Neuronal stem cell (in vitro differentiated cells): ENCODE measurements around the gene LMF1.

Experiments used
- DNase-seq: peaks from one replicate; pipeline ENCODE4 v3.0.0-alpha.2; 2013; ENCODE audit warnings: low spot score
- H2AFZ ChIP-seq: one replicate; pipeline ENCODE4 v1.6.1; 2013; ENCODE audit warnings: mild to moderate bottlenecking, low read length, inconsistent platforms
- H2AK5ac ChIP-seq: 2 replicates; pipeline ENCODE4 v1.6.1; 2013; ENCODE audit warnings: low read depth, mild to moderate bottlenecking, inconsistent platforms, low read length, moderate library complexity, mixed read lengths
- H2BK120ac ChIP-seq: 2 replicates; pipeline ENCODE4 v1.6.1; 2013; ENCODE audit warnings: low read depth, mild to moderate bottlenecking, inconsistent platforms, low read length, moderate library complexity, mixed read lengths
- H2BK12ac ChIP-seq: one replicate; pipeline ENCODE4 v1.6.1; 2013; ENCODE audit warnings: low read length, inconsistent platforms
- H2BK15ac ChIP-seq: 2 replicates; pipeline ENCODE4 v1.6.1; 2013; ENCODE audit warnings: mild to moderate bottlenecking, low read length, inconsistent platforms, mixed read lengths
- H2BK5ac ChIP-seq: one replicate; pipeline ENCODE4 v1.6.1; 2013; ENCODE audit warnings: inconsistent platforms, mild to moderate bottlenecking, low read length, moderate library complexity
- H3K14ac ChIP-seq: one replicate; pipeline ENCODE4 v1.6.1; 2013; ENCODE audit warnings: low read length, inconsistent platforms
- H3K18ac ChIP-seq: 2 replicates; pipeline ENCODE4 v1.6.1; 2013; ENCODE audit warnings: low read length, inconsistent platforms
- H3K23ac ChIP-seq: 2 replicates; pipeline ENCODE4 v1.6.1; 2013; ENCODE audit warnings: low read depth, mild to moderate bottlenecking, mixed read lengths, low read length, inconsistent platforms; ENCODE audit not compliant: poor library complexity
- H3K27ac ChIP-seq: replicated peaks from 3 replicates; pipeline ENCODE4 v1.5.1; 2013; ENCODE audit warnings: low read length, inconsistent platforms
- H3K27me3 ChIP-seq, 3 experiments: 2 replicates each; pipeline ENCODE4 v1.6.1; 2013; ENCODE audit warnings: low read length in 3 of 3, mild to moderate bottlenecking in 2 of 3, inconsistent platforms in 1 of 3, low read depth in 1 of 3, mixed read lengths in 1 of 3, moderate library complexity in 1 of 3; ENCODE audit not compliant: control insufficient read depth in 3 of 3, insufficient read depth in 3 of 3
- H3K36me3 ChIP-seq, 2 donors: replicated peaks in 1 of 2; 2 replicates each; pipeline ENCODE4 v1.6.1; 2013; ENCODE audit warnings: low read length in 2 of 2; ENCODE audit not compliant: control insufficient read depth in 2 of 2, insufficient read depth in 2 of 2
- H3K4ac ChIP-seq: 2 replicates; pipeline ENCODE4 v1.6.1; 2013; ENCODE audit warnings: inconsistent platforms, mild to moderate bottlenecking, low read length, moderate library complexity
- H3K4me1 ChIP-seq, 2 donors: 1 replicate in 1 of 2; 2 replicates in 1 of 2; pipeline ENCODE4 v1.6.1; 2013; ENCODE audit warnings: low read length in 2 of 2, low read depth in 1 of 2; ENCODE audit not compliant: control insufficient read depth in 2 of 2, insufficient read depth in 1 of 2
- H3K4me2 ChIP-seq: one replicate; pipeline ENCODE4 v1.6.1; 2013; ENCODE audit warnings: mild to moderate bottlenecking, low read length, inconsistent platforms; ENCODE audit not compliant: insufficient read depth, poor library complexity, severe bottlenecking
- H3K4me3 ChIP-seq, 2 donors: 2 replicates each; pipeline ENCODE4 v1.5.1; 2013; ENCODE audit warnings: low read length in 2 of 2, mild to moderate bottlenecking in 2 of 2, inconsistent platforms in 1 of 2, moderate library complexity in 1 of 2
- H3K79me1 ChIP-seq: one replicate; pipeline ENCODE4 v1.6.1; 2013; ENCODE audit warnings: low read depth, mild to moderate bottlenecking, inconsistent platforms, low read length, moderate library complexity
- H3K9ac ChIP-seq: one replicate; pipeline ENCODE4 v1.6.1; 2013; ENCODE audit warnings: mild to moderate bottlenecking, low read depth, low read length, inconsistent platforms; ENCODE audit not compliant: poor library complexity
- H3K9me3 ChIP-seq, 2 donors: replicated peaks in 1 of 2; 2 replicates each; pipeline versions ENCODE3 to v1.6.1; 2013; ENCODE audit warnings: low read length in 2 of 2, mild to moderate bottlenecking in 2 of 2, inconsistent platforms in 1 of 2, low read depth in 1 of 2, mixed read lengths in 1 of 2, moderate library complexity in 1 of 2; ENCODE audit not compliant: control insufficient read depth in 2 of 2, insufficient read depth in 1 of 2
- H4K8ac ChIP-seq: one replicate; pipeline ENCODE4 v1.6.1; 2013; ENCODE audit warnings: low read depth, mild to moderate bottlenecking, inconsistent platforms, low read length, moderate library complexity
- H4K91ac ChIP-seq: one replicate; pipeline ENCODE4 v1.6.1; 2013; ENCODE audit warnings: low read length, low read depth, mild to moderate bottlenecking, inconsistent platforms; ENCODE audit not compliant: poor library complexity
- WGBS, 2 donors: extraction: QIAGEN DNeasy Blood & Tissue Kit; methylation state at CpG; one replicate each; pipeline ENCODE4 v1.1.7; 2013; ENCODE audit warnings: missing lambda C conversion rate in 2 of 2, mixed read lengths in 1 of 2; ENCODE audit not compliant: insufficient read length in 2 of 2, insufficient replicate concordance in 1 of 2; ENCODE audit errors: extremely low coverage in 2 of 2; 5-methylcytosine and 5-hydroxymethylcytosine counted together

Gene LMF1

DNA sequence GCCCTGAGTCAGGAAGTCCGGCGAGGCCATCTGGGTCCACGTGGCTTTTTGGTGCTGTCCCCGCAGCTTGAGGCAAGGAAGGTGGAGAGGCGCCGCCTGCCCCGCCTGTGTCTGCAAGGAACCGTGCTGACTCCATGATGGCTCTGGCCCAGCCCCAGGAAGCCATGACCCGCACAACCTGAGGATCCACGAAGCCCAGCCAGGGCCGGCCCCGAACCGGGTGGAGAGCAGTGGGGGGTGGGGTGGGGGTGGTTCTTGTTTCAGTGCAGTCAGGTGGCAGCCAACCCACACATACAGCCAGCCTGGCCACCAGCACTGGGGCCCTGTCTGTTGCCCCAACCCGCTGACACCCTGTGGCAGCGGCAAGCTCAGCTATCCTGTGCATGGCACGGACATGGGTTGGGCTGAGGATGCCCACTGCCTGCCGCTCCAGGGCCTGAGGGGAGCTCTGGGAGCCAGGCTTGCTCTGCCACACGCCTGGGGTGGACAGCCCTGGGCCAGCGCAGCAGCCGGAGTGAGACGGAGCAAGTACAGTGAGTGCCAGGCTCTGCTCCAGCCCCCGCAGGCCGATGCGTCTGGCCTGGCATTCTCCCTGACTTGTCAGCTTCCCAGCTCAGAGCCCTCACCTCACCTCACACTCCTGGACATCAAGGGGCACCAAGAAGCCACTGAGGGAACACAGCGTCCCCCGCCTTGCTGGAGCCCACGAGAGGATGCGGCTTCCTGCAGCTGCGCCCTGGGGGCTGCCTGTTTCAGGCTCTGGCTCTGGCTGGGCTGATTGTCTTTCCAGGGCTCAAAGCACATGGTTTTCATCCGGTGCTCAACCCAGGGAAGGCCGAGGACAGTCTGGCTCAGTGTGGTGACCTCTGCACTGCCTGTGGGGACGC is 68.8 kb downstream of the LMF1 start:
- Histone ChIP-seq H3K27me3 (no peaks in the 10 kb centered on the region), H2BK120ac (no peak overlapping the region), H2AK5ac (peak overlapping the region; percentile 63), H3K23ac (peak overlapping the region; percentile 43), H3K36me3 (no peaks in the 10 kb centered on the region), H2BK15ac (no peak overlapping the region), H4K8ac (no peak overlapping the region), H3K4me1 (peaks cover 0 to 4% of the 10 kb centered on the region in 2 donors), H2BK12ac (peak overlapping the region; percentile 90), H3K79me1 (no peaks in the 10 kb centered on the region), H3K18ac (peak overlapping the region; percentile 38), H2BK5ac (peak overlapping the region; percentile 53), H3K4ac (no peak overlapping the region), H2AFZ (no peak overlapping the region), H3K27ac (no peak overlapping the region), H3K14ac (no peak overlapping the region), H3K9me3 (no peaks in the 10 kb centered on the region), H3K4me2 (no peak overlapping the region), H3K4me3 (no peak overlapping the region), H3K9ac (no peak overlapping the region), H4K91ac (no peak overlapping the region)
- DNase-seq: no peak
- WGBS, 2 donors: no CpG with 5 or more reads among the region's 32 CpGs

DNA sequence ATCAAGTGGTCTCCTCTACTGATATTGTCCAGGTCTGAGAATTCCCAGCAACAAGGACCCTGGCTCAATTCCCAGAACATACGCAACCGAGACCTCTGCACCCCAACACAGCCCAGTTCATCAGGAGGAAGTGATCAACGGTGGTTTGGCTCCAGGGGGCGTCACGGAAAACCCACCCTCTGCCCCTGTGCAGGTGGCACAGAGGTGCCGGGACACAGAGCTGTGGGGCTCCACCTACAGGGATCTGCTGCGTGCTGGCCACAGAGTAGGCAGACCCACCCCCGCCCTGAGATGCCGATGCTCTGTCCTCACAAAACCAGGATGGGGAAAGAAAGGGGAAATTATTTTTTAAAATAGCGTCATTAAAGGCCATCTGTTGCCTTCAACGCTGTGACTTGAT is 69.6 kb downstream of the LMF1 start:
- H3K4me1 ChIP-seq: peaks cover 0 to 5% of the 10 kb centered on the region in 2 donors
- no CpG with 5 or more reads among the region's 11 CpGs for WGBS, 2 donors
- H3K79me1 ChIP-seq: no peaks in the 10 kb centered on the region
- no peak overlapping the region for H3K4ac ChIP-seq
- no peak for DNase-seq
- no peak overlapping the region for H2AK5ac ChIP-seq
- no peak overlapping the region for H2BK15ac ChIP-seq
- no peak overlapping the region for H2AFZ ChIP-seq
- H3K18ac ChIP-seq: no peak overlapping the region
- H4K8ac ChIP-seq: no peak overlapping the region
- H3K23ac ChIP-seq: no peak overlapping the region
- no peak overlapping the region for H3K27ac ChIP-seq
- no peaks in the 10 kb centered on the region for H3K36me3 ChIP-seq
- no peaks in the 10 kb centered on the region for H3K27me3 ChIP-seq
- H2BK120ac ChIP-seq: no peak overlapping the region
- no peaks in the 10 kb centered on the region for H3K9me3 ChIP-seq
- H3K14ac ChIP-seq: no peak overlapping the region
- no peak overlapping the region for H3K9ac ChIP-seq
- H2BK12ac ChIP-seq: no peak overlapping the region
- H2BK5ac ChIP-seq: no peak overlapping the region
- no peak overlapping the region for H3K4me2 ChIP-seq
- no peak overlapping the region for H4K91ac ChIP-seq
- H3K4me3 ChIP-seq: no peak overlapping the region

DNA sequence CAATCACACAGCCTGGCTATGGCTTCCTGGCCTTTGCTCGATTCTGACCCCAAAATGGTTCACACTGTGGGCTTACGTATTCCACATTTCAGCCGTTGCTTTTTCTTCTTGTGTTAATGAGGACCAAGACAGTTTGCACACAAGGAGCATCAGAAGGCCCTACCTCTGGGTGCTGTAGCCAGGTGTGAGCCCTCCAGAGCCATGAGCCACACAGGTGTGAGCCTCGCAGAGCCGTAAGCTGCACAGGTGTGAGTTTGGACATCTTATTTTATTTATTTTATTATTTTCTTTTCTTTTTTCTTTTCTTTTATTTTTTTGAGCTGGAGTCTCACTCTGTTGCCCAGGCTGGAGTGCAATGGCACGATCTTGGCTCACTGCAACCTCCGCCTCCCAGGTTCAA is 70.6 kb downstream of the LMF1 start:
- H2BK15ac ChIP-seq: no peak overlapping the region
- H3K36me3 ChIP-seq: no peaks in the 10 kb centered on the region
- H3K23ac ChIP-seq: no peak overlapping the region
- no peak overlapping the region for H2AK5ac ChIP-seq
- H3K4me2 ChIP-seq: no peak overlapping the region
- H3K18ac ChIP-seq: no peak overlapping the region
- no peak overlapping the region for H3K4ac ChIP-seq
- H2BK12ac ChIP-seq: no peak overlapping the region
- H3K9me3 ChIP-seq: no peaks in the 10 kb centered on the region
- H3K4me3 ChIP-seq: no peak overlapping the region
- H3K79me1 ChIP-seq: no peaks in the 10 kb centered on the region
- H2AFZ ChIP-seq: no peak overlapping the region
- no peak overlapping the region for H3K27ac ChIP-seq
- no peak overlapping the region for H4K8ac ChIP-seq
- no peaks in the 10 kb centered on the region for H3K27me3 ChIP-seq
- H3K4me1 ChIP-seq: peaks cover 0 to 5% of the 10 kb centered on the region in 2 donors
- no peak overlapping the region for H3K14ac ChIP-seq
- H2BK120ac ChIP-seq: no peak overlapping the region
- no peak overlapping the region for H2BK5ac ChIP-seq
- no peak overlapping the region for H3K9ac ChIP-seq
- H4K91ac ChIP-seq: no peak overlapping the region
- no peak for DNase-seq
- no CpG with 5 or more reads among the region's 7 CpGs for WGBS, 2 donors

DNA sequence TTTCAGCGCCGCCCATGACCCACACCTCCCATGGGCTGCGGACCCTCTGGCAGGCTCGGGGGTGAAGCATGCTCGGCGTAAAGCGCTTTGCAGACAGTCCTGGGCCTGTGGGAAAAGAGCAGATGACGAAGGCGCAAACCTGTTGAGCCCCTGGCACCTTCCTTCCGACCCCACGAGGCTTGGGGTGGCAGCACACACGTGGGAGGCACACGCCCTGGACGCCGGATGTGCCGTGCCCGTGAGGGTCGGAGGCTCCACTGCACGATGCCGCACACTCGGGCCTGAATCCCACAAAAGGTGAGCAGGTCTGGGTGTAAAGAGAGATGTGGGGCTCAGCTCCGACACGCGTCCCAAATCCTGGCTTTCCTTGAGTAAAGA is 71.1 kb downstream of the LMF1 start:
- WGBS, 2 donors: no CpG with 5 or more reads among the region's 24 CpGs
- Histone ChIP-seq H3K79me1 (no peaks in the 10 kb centered on the region), H4K91ac (no peak overlapping the region), H3K27ac (no peak overlapping the region), H3K4me1 (peaks cover 0 to 5% of the 10 kb centered on the region in 2 donors), H2BK120ac (no peak overlapping the region), H2BK15ac (no peak overlapping the region), H3K4ac (no peak overlapping the region), H3K4me3 (no peak overlapping the region), H2BK12ac (no peak overlapping the region), H3K18ac (peak overlapping the region; percentile 48), H2AK5ac (no peak overlapping the region), H3K27me3 (no peaks in the 10 kb centered on the region), H3K4me2 (no peak overlapping the region), H3K14ac (no peak overlapping the region), H3K36me3 (no peaks in the 10 kb centered on the region), H2BK5ac (no peak overlapping the region), H3K23ac (peak overlapping the region; percentile 85), H3K9me3 (no peaks in the 10 kb centered on the region), H2AFZ (no peak overlapping the region), H4K8ac (no peak overlapping the region), H3K9ac (no peak overlapping the region)
- DNase-seq: no peak
